ENCODE measurements around the gene TBX5. TPM values are rescaled to one million over a fixed set of nuclear protein-coding genes. Genes with fewer than 3 reads are reported as not detected.

The TBX5 gene
- total and polyA plus RNA-seq, 2 experiments from 2014 or later: 0.21 TPM; not detected in 1

- no peak for TF ChIP-seq REST (IDR thresholded peaks at IDR 0.05; ENCODE audit: unreplicated experiment)
These were observed 89.9 kb downstream of the TBX5 start (continued) for GRCh38 chr12:114316076-114316475.

- Mint-ChIP-seq H3K27me3 (ENCODE audit: insufficient read depth, low read depth, poor library complexity) (no peaks in the 10 kb centered on the region), H3K4me1 (peaks cover 7% of the 10 kb centered on the region), H3K9me3 (no peaks in the 10 kb centered on the region), H3K4me3 (no peak overlapping the region), H3K27ac (no peak overlapping the region), H3K36me3 (ENCODE audit: low read depth) (no peaks in the 10 kb centered on the region)
- H3K9me2 ChIP-seq (ENCODE audit: insufficient read depth): peaks cover 19% of the 10 kb centered on the region
- H3K36me3 ChIP-seq (ENCODE audit: insufficient read depth): no peaks in the 10 kb centered on the region
- H3K79me2 ChIP-seq (replicated peaks; ENCODE audit: insufficient read depth): no peaks in the 10 kb centered on the region
- H3K4me3 ChIP-seq: no peak overlapping the region
- peaks cover 5% of the 10 kb centered on the region for H3K4me1 ChIP-seq (ENCODE audit: insufficient read depth)
- no peak overlapping the region for H3K27ac ChIP-seq (ENCODE audit: low read depth)
- DNase-seq (ENCODE audit: low spot score): no peak
- H3F3A ChIP-seq (replicated peaks; ENCODE audit: low read depth): no peaks in the 10 kb centered on the region
- no peaks in the 10 kb centered on the region for H4K20me1 ChIP-seq (replicated peaks; ENCODE audit: insufficient read depth)
- H3K4me2 ChIP-seq: no peak overlapping the region
- no peak overlapping the region for H2AFZ ChIP-seq
- no peak for ATAC-seq
- no peaks in the 10 kb centered on the region for H3K27me3 ChIP-seq (ENCODE audit: insufficient read depth)
- TF ChIP-seq STAT1 (IDR thresholded peaks at IDR 0.05; ENCODE audit: unreplicated experiment): no peak
- TF ChIP-seq REST (IDR thresholded peaks at IDR 0.05; ENCODE audit: unreplicated experiment): no peak
- no peak for TF ChIP-seq EZH2 (IDR thresholded peaks at IDR 0.05; ENCODE audit: low read depth, unreplicated experiment)
- no peak for TF ChIP-seq ZNF114 (CRISPR knock-in tag; IDR thresholded peaks at IDR 0.05)
- TF ChIP-seq ZNF462 (CRISPR knock-in tag; IDR thresholded peaks at IDR 0.05): no peak
- no peak for TF ChIP-seq NANOG (IDR thresholded peaks at IDR 0.05; ENCODE audit: borderline replicate concordance)
- no peak for TF ChIP-seq CREB1 (CRISPR knock-in tag; IDR thresholded peaks at IDR 0.05; ENCODE audit: low read depth)
- TF ChIP-seq EZH2phosphoT487 (IDR thresholded peaks at IDR 0.05; ENCODE audit: unreplicated experiment): no peak
These were observed 90.8 kb downstream of the TBX5 start for GRCh38 chr12:114314974-114315720.
